Smooth muscle cell (in vitro differentiated cells): ENCODE measurements around the gene UPF3A. TPM values are rescaled to one million over a fixed set of nuclear protein-coding genes. Genes with fewer than 3 reads are reported as not detected.
A peak's percentile ranks its signal among the peaks of the same experiment; 100 is the strongest.

Source experiments
- DNase-seq: peaks from one replicate; lab custom pipeline; 2025; ENCODE audit not compliant: unreplicated experiment; lab: John Stamatoyannopoulos, UW
- H2AFZ ChIP-seq: fragments of 200-600 bp; sonication (generic); 2 replicates; pipeline ENCODE4 v1.6.0; 2016; ENCODE audit warnings: antibody characterized with exemption, low read depth, mild to moderate bottlenecking
- H3F3A ChIP-seq: fragments of 200-600 bp; sonication (generic); 2 replicates; pipeline ENCODE4 v1.6.0; 2017; ENCODE audit warnings: antibody characterized with exemption, low read depth
- H3K27ac ChIP-seq: fragments of 200-600 bp; sonication (generic); 2 replicates; pipeline ENCODE4 v1.5.1; 2016; ENCODE audit warnings: low read depth, mild to moderate bottlenecking
- H3K27me3 ChIP-seq: fragments of 200-600 bp; sonication (generic); 2 replicates; pipeline ENCODE4 v1.6.1; 2016; ENCODE audit warnings: low read depth, mild to moderate bottlenecking
- H3K36me3 ChIP-seq: fragments of 200-600 bp; sonication (generic); 2 replicates; pipeline ENCODE4 v1.5.1; 2016; ENCODE audit warnings: low read depth
- H3K4me1 ChIP-seq: fragments of 200-600 bp; sonication (generic); 2 replicates; pipeline ENCODE4 v1.5.1; 2016; ENCODE audit warnings: low read depth
- H3K4me2 ChIP-seq: fragments of 200-600 bp; sonication (generic); 2 replicates; pipeline ENCODE4 v1.6.0; 2016; ENCODE audit warnings: mild to moderate bottlenecking
- H3K4me3 ChIP-seq: fragments of 200-600 bp; sonication (generic); 2 replicates; pipeline ENCODE4 v1.5.1; 2016; ENCODE audit warnings: mild to moderate bottlenecking
- H3K79me2 ChIP-seq: fragments of 200-600 bp; sonication (generic); 2 replicates; pipeline ENCODE4 v1.6.0; 2016; ENCODE audit warnings: low read depth, mild to moderate bottlenecking
- H3K9ac ChIP-seq: fragments of 200-600 bp; sonication (generic); 2 replicates; pipeline ENCODE4 v1.6.0; 2016; ENCODE audit warnings: low read depth
- H3K9me3 ChIP-seq: fragments of 200-600 bp; sonication (generic); replicated peaks from 2 replicates; pipeline ENCODE4 v1.5.1; 2016; ENCODE audit warnings: low read depth
- H4K20me1 ChIP-seq: fragments of 200-600 bp; sonication (generic); 2 replicates; pipeline ENCODE4 v1.6.0; 2016; ENCODE audit warnings: low read depth
- CTCF ChIP-seq: fragments of 200-600 bp; sonication (generic); IDR thresholded peaks from 2 replicates; pipeline ENCODE4 v1.5.1; 2017; ENCODE audit warnings: borderline replicate concordance, mild to moderate bottlenecking, antibody characterized with exemption; ENCODE audit not compliant: insufficient read depth, poor library complexity, severe bottlenecking
- WGBS: methylation state at CpG from one replicate; pipeline ENCODE4 v1.1.7; 2016; ENCODE audit warnings: low lambda C conversion rate; 5-methylcytosine and 5-hydroxymethylcytosine counted together
- polyA plus RNA-seq: library from polyadenylated mRNA; unstranded; fragments of >200 nt; fragmentation: Nextera tagmentation; extraction: Ambion mirVana; gene quantifications from 2 replicates; pipeline ENCODE4 v1.2.1, GENCODE V29; 2016
- total RNA-seq: library from RNA; depleted of rRNA; stranded (reverse); fragments of >200 nt; gene quantifications from 2 replicates; pipeline ENCODE4 v1.2.3, GENCODE V29; 2014

The UPF3A gene
- total and polyA plus RNA-seq, 2 experiments from 2014 or later, result 22.4 to 34.1 TPM

DNA sequence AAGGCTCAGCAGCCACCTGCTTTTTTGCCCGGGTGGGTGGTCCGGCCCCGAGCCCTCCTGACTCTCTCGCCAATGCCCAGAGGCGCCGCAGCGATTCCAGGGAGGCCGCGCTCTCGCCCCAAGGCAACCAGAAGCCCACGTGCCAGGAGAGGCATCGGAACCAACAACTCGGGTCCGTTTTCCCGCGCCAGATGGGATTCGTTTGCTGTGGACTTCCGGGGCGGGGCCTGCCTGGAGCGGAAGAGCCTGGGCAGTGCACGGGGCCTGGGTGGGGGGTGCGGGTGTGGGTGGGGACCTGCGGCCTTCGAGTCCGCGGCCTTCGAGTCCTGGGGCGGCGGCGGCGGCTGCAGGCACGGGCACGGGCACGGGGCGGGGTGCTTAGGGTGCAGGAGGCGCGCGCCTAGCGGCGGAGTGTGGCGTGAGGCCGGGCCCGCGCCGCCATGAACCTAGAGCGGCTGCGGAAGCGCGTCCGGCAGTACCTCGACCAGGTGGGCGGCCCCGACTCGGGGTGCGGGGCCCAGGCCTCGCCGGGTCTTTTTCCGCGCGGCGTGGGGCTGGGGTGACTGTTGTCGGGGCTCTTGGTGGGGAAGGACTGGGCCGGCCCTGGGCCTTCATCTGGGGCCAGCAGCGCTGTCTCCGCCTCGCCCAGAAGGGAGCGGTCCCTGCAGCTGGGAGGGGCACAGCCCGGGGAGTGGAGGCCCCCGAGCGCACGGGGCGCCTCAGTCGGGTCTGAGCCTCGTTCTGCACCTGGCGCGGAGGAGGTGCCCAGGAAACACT, 46.6 kb upstream of the UPF3A start, which contains the start of gene CDC16:
Gene CDC16 (plus strand): TSS at position 253 of the 777 bp plus-strand sequence. CDS start 188 bp downstream, at position 441.
- H3F3A ChIP-seq, result peaks cover under 1% of the 10 kb centered on the region
- TF ChIP-seq CTCF, result peak; percentile 23
- H2AFZ ChIP-seq, result peak within 1 kb of the TSS; percentile 92
- H3K27ac ChIP-seq, result no peak within 1 kb of the TSS
- H3K4me3 ChIP-seq, result peak within 1 kb of the TSS; percentile 83
- peaks cover 11% of the 10 kb centered on the region for H3K4me1 ChIP-seq
- no peaks in the 10 kb centered on the region for H3K27me3 ChIP-seq
- H3K9me3 ChIP-seq, result no peaks in the 10 kb centered on the region
- peaks cover 16% of the 10 kb centered on the region for H4K20me1 ChIP-seq
- WGBS, result 3% methylated on average over 42 of the region's 76 CpGs
- H3K4me2 ChIP-seq, result peak within 1 kb of the TSS; percentile 89
- peak within 1 kb of the TSS; percentile 80 for H3K9ac ChIP-seq
- DNase-seq, result peak; percentile 59
- peaks cover 12% of the 10 kb centered on the region for H3K36me3 ChIP-seq
- H3K79me2 ChIP-seq, result peaks cover 24% of the 10 kb centered on the region

DNA sequence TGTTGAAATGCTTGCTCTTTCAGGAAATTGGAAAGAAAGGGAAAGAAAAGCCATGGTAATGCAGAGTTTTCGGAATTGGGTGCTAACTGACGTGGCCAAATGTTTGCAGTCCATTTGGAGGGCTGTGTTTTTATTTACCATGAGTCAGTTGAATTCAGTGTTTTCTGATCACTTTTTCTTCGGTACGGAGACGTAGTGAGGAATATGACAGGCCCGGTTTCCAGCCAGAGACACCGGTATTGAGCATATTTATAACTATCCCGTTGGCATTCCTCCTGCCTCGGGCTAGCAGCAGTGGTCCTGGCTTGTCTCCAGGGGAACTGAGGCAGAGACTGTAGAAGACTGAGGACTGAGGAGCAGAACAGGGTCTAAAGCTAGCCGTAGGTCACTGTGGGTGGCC, 45.7 kb upstream of the UPF3A start:
- Histone ChIP-seq H3K36me3 (peaks cover 19% of the 10 kb centered on the region), H3K27me3 (no peaks in the 10 kb centered on the region), H3K79me2 (peaks cover 24% of the 10 kb centered on the region), H3K4me2 (peak overlapping the region; percentile 89), H3K4me3 (peak overlapping the region; percentile 83), H3K9me3 (no peaks in the 10 kb centered on the region), H3F3A (no peaks in the 10 kb centered on the region), H3K4me1 (peaks cover 8% of the 10 kb centered on the region), H3K9ac (peak overlapping the region; percentile 80), H2AFZ (peak overlapping the region; percentile 92), H4K20me1 (peaks cover 23% of the 10 kb centered on the region), H3K27ac (no peak overlapping the region)
- 25% methylated on average over 10 of the region's 10 CpGs for WGBS
- no peak for TF ChIP-seq CTCF
- DNase-seq, result no peak

DNA sequence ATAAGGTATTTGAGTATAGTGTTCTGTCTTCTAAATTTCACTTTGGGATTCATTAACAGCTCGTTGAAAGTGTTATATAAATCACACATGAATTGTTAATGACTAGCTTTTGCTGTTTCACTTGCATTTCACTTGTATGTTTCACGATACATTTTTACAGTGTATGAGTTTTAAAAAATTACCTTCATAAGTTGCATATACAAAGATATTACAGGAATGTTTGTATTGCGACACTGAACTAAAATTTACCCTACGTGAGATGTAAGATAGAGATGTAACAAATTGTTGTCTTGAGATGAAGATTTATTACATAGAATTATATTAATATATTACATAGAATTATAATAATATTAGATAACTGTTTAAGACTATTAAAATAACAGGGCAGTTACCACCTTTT, 45.2 kb upstream of the UPF3A start:
- peaks cover 28% of the 10 kb centered on the region for H4K20me1 ChIP-seq
- WGBS, result 87% methylated on average over 4 of the region's 4 CpGs
- H3K36me3 ChIP-seq, result peaks cover 25% of the 10 kb centered on the region
- peak overlapping the region; percentile 80 for H3K9ac ChIP-seq
- no peaks in the 10 kb centered on the region for H3K9me3 ChIP-seq
- no peak for TF ChIP-seq CTCF
- H3K4me2 ChIP-seq, result peak overlapping the region; percentile 89
- no peak for DNase-seq
- H3F3A ChIP-seq, result no peaks in the 10 kb centered on the region
- H3K4me1 ChIP-seq, result peaks cover 8% of the 10 kb centered on the region
- H3K27ac ChIP-seq, result no peak overlapping the region
- H3K27me3 ChIP-seq, result no peaks in the 10 kb centered on the region
- peak overlapping the region; percentile 83 for H3K4me3 ChIP-seq
- peaks cover 24% of the 10 kb centered on the region for H3K79me2 ChIP-seq
- H2AFZ ChIP-seq, result no peak overlapping the region
